ENCODE data around the gene ZNRF1.
"Not testable (repeated sequence)": the region's sequence is repeated elsewhere in the genome, so short reads cannot be mapped to it uniquely, and the experiment has no call there.

Gene ZNRF1

DNA sequence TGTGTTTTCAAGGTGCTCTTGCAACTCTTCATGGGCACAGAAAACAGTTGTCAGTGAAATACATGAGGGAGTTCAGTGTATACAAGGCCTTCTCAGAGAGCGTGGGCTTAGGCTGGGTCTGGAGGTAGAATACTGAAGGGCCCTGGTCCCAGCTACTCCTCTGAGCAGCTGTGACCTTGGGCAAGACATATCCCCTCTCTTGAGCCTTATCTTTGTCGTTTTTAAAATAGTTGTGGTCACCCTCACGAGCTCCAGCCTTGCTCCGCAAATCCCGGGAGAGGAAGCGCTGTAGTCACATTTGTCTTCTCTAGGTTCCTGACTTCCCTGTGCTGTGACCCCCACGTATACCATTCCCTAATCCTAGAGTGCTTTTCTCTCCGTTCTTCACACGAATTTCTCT lies 3.6 kb downstream of the ZNRF1 start:
- DNase-seq (ENCODE audit: low spot score) = no peak

DNA sequence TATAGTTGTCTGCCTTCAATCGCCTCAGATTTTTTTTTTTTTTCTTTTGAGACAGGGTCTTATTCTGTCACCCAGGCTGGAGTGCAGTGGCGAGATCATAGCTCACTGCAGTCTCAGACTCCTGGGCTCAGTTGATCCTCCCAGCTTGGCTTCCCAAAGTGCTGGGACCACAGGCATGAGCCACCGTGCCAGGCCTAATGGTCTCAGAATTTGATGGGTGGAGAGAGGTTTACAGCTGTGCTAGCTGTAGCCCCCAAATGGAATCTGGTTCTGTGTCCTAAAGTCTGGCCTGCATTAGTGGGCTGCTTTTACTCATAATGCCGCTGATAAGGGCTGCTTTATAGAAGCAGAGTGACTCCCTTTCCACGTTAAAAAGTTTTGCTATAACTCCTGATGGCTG lies 5.1 kb downstream of the ZNRF1 start:
- no peak for DNase-seq (ENCODE audit: low spot score)

DNA sequence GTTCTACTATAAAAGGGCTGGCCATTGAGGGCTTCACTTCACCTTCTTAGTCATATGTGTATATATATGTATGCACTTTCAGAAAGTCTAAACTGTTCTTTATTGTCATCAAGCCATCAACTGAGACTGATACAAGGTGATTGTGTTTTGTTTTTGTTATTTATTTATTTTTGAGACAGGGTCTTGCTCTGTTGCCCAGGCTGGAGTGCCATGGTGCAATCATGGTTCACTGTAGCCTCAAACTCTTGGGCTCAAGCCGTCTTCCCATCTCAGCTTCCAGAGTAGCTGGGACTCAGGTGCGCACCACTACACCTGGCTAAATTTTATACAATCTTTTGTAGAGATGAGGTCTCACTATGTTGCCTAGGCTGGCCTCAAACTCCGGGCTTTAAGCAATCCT lies 5.6 kb downstream of the ZNRF1 start:
- no peak for DNase-seq (ENCODE audit: low spot score)

DNA sequence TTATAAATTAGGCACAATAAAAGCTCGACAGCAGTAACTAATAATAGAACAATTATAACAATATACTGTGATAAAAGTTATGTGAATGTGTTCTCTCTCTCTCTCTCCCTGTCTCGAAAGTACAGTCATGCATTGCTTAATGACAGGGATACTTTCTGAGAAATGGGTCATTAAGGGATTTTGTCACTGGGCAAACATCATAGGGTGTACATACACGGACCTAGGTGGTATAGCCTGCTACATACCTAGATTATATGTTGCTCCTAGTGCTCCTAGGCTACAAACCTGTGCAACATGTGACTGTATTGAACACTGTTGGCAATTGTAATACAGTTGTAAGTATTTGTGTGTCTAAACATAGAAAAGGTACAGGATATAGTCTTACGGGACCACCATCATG lies 6.9 kb downstream of the ZNRF1 start:
- DNase-seq (ENCODE audit: low spot score) = no peak

DNA sequence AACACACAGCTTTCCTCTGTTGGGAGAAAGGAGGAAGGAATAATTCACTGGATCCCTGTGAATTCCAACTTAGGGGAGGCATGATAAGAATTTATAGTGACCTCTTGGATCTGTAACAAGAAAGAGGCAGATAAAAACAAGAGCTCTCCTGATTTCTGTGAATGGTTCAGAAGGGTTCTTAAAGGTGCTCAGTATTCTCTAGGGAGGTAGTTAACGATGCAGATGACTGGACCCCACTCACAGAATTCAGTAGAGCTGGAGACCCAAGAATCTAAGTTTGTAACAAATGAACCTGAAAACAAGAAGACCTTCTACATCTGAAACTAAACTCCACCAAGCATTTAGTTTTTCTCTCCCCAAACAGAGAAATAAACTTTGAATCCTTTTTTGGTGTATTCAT lies 8.6 kb downstream of the ZNRF1 start:
- no peak for DNase-seq (ENCODE audit: low spot score)

DNA sequence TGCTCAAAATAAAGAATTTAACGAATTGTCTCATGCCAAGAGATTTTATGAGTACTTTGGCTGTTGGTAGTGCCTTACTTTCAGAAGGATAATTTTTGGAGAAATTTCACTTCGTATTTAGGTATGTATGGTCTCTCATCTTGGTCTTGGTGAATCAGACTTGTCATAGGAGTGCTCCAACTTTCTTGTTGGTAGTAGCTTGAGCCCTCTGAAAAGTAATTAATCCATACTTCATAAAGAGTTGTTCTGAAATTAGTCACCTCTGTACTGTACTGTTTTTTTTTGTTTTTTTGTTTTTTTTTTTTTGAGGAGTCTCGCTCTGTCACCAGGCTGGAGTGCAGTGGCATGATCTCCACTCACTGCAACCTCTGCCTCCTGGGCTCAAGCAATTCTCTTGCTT lies 11.6 kb downstream of the ZNRF1 start:
- no peak for DNase-seq (ENCODE audit: low spot score)

DNA sequence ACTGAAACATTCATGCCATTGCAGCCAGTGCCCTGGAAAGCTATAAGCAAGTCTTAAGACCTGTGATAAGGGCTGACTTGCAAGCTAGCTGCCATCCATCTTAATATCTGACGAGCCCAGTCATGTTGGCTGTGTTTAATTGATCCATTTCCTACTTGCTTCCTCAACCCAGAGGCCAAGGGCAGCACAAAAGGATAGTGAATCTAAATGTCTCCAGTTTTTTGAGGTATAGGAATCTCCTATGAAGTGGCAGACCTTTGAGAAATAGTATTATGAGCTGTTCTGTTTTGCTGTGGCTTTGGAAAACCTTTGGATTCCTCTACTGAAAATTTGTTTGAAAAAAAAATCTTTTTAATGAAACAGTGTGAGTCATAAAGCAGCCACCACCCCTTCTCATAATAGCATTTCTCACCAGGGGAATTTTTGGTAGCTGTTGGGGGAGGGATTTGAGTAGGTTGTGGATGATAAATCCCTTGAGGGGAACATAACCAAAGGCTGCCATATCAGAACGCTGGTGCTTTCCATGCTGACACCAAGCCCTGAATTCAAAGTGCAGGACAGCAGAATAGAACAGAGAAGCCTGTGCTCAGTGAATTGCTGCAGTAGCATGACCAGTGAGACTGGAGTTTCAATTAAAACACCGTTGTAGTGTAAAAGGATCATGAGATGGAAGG lies 12.9 kb downstream of the ZNRF1 start:
- DNase-seq (ENCODE audit: low spot score) = no peak

DNA sequence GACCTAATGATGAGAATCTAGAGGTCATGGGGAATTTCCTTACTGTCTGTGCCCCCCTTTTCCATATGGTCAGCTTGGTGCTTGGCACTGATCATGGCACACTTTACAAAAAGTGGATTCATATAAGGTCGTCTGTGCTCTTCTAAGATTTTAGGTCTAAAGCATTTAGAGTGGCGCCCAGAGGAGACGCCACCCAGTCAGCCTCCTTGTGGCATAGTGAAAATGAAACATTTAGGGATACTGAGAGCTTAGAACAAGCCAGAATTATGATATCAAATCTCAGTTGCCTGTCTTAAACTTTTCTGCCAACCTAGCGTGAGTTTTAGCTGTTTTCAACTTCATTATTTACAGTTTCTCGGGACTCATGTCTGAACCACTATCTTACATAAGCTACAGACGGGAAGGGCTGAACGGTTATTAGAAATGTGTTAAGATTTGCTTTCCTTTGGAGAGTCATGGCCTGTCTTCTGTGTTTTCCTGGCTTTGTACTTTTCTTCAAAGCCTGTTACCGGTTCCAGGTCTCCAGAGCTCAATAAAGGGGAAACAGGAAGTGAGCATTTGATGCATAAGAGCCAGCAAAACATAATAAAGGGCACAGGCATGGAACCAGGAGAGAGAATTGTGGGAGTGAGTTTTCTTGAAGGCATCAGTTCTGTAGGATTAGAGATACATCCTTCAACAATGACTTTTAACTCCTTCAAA lies 13.7 kb downstream of the ZNRF1 start:
- DNase-seq (ENCODE audit: low spot score) = no peak

DNA sequence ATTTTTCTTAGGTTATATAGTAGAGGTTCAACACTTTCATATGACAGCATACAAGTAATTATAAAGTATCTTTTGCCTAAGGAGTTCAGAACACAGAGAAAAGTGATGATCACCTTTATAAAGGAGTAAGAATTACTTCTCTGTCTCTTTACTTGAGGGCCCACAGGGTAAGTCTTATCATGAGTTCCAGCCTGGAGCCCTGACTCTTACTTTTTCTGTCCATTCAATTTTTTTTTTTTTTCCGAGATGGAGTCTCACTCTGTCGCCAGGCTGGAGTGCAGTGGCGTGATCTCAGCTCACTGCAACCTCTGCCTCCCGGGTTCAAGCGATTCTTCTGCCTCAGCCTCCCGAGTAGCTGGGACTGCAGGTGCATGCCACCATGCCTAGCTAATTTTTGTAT lies 14.3 kb downstream of the ZNRF1 start:
- DNase-seq (ENCODE audit: low spot score) = not testable (repeated sequence)

DNA sequence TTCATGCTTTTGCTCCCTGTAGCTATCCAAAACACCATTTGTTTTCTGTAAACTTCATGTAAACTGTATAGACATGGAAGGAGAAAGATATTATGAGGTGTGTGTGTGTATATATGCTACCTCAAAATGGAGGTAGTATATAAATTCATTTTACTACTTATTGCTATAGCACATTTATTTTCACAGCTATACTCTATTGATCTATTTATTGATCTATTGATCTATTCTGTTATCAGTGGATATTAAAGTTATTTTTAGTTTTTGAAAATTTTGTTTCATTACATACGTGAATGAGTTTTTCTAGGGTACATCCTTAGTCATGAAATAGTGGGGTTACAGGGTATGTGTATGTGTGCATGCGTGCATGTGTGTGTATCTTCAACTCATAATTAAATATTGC lies 15.5 kb downstream of the ZNRF1 start:
- DNase-seq (ENCODE audit: low spot score) = no peak

DNA sequence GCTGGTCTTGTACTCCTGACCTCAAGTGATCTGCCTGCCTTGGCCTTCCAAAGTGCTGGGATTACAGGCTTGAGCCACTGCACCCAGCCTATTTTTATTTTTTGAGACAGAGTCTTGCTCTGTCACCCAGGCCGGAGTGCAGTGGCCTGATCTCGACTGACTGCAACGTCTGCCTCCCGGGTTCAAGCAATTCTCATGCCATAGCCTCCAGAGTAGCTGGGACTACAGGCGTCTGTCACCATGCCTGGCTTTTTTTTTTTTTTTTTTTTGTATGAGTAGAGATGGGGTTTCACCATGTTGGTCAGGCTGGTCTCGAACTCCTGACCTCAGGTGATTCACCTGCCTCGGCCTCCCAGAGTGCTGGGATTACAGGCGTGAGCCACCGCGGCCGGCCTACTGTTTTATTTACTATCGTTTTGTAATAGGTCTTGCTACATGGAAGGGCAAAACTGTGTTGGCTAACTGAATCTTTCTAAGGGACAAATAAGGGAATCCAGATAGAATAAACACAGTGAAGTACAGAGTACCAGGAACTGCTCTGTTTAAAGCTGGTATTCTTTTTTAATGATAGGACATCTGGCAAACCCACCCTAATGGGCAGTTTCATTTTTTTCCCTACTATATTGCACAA lies 17.7 kb downstream of the ZNRF1 start:
- not testable (repeated sequence) for DNase-seq (ENCODE audit: low spot score)

DNA sequence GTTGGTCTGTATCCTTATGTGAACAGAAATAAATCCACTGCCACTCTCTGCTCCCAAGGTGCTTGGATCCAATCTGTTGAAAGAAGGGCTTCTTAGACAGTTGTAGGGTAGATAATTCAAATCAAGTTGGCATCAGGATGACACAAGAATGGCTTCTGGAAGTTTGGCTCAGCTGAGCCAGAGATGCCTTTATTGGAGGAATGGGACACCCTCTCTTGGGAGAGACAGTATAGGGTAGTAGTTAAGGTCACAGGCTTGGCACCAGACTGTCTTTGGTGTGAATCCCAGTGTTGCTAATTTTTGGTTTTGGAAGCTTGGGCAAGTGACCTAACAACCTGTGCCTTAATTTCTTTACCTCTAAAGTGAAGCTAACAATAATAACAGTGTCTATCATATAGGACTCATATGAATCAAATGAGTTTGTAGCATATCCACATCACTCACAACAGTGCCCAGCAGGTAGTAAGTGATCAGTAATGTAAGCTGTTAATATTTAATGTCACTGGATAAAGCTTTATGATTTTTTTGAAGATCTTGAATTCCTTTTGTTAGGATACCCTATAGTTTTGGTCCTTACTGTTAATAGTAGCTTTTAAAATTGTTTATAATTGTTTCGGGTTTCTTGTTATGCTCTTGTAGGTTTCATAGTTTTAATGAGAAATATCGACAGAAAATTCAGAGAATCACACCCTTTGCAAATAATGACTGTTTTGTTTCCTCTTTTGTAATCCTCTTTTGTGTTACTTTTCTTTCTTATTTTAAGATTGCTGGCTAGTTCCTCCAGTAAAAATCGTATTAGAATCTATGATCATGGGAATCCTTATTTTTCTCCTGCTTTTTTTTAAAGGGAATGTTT lies 19.1 kb downstream of the ZNRF1 start:
- no peak for DNase-seq (ENCODE audit: low spot score)

DNA sequence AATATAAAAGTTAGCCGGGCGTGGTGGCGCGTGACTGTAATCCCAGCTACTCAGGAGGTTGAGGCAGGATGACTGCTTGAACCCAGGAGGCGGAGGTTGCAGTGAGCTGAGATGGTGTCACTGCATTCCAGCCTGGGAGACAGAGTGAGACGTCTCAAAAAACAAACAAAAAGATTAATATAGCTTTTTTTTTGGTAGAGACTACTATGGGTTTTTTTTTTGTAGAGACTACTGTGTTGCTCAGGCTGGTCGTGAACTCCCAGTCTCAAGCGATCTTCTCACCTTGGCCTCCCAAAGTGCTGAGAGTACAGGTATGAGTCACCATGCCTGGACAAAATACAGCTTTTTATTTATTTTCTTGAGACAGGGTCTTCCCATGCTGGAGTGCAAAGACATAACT lies 20.2 kb downstream of the ZNRF1 start:
- DNase-seq (ENCODE audit: low spot score) = no peak

DNA sequence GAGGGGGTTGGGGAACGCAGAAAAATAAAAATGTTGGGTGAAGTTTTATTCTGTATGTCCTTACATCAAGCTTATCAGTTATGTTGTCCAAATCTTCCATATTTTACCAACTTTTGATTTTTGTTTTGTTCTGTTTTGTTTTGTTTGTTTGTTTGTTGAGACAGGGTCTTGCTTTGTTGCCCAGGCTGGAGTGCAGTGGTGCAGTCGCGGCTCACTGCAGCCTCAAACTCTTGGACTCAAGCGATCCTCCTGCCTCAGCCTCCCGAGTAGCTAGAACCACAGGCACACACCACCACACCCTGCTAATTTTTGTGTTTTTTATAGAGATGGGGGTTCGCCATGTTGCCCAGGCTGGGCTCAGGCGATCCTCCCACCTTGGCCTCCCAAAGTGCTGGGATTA lies 20.8 kb downstream of the ZNRF1 start:
- no peak for DNase-seq (ENCODE audit: low spot score)

DNA sequence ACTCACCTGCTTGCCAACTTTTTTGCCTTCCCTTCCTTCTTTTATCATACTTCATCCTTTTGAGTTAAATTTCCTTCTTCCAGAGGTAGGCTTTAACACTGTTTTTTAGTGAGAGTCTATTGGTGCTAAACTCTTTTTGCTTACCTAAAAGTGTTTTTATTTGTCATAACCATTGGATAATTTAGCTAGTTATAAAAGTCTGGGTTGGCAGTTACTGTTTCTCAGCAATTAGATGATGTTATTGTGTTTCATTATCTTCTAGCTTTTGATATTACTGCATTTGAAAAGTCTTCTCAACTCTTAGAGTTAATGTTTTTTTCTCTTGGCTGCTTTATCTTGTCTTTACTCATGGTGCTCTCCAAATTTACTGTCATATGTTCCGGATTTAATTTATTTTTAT lies 22.6 kb downstream of the ZNRF1 start:
- DNase-seq (ENCODE audit: low spot score) = no peak

DNA sequence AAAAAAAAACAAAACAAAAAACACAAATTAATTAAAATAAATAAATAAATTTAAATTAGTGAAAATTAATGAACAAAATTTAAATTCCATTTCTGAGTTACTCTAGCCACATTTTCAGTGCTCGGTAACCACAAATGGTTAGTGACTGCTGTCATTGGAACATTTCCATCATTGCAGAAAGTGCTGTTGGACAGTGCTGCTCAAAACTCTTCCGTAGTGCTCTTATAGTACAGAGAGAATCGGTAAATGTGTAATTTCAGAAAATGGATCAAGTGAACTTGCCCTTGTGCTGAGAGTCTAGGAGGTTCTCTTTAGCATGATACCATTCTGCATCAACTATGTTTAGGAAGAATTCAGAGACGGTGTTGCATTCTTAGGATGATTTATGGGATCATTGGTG lies 23.7 kb downstream of the ZNRF1 start:
- DNase-seq (ENCODE audit: low spot score) = no peak

DNA sequence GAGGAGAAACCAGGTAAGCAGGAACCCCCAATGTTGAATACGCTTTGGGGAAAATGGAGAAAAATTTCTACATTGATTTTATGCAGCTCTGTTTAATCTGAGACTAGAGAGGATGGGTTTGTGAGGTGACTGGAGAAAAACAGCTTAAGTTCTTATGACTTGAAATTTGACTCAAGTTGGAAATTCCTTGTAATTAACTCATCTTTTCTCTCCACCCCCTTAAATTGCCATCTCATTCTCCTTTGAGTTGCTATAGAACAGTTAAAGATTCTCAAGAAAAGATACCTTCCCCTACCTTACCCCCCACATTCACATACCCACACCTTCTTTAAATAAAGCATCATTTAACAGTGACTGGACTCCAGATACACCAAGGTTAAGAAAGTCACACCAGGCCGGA lies 24.2 kb downstream of the ZNRF1 start:
- DNase-seq (ENCODE audit: low spot score) = no peak

DNA sequence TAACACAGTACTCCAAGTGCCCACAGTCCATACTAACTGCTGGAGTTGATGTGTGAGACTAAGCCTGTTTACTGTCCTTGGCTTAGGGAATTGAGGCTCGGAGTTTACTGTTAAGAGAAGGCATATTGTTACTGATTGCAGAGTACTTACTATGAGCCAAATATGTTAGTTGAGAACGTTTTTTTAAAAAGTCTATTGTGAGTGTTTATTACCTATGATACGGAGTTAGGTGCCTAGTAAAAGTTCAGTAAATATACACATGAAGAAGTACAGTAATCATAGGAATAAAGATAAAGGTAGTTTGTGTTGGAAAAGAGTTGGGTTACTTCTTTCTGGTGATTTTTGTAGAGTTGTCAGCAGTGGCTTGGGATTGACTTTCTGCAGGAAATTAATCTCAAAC lies 25.4 kb downstream of the ZNRF1 start:
- DNase-seq (ENCODE audit: low spot score) = no peak

DNA sequence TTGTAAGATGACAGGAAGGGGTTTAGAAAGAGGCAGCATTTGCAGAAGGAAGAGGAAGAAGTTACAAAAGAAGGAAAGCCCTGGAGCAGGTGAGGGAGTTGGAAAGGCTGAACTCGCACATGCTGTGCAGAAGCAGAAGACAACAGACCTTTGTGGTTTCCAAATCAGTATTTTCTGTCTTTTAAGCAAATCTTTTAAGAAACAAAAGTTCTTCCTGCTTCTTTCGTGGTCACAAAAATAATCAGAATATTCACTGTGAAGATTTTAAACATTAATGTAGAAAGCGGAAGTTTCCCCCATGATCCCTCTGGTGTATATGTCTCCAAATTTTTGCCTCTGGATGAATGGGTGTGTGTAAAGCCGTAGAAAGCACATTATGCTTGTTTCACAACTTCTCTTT lies 25.8 kb downstream of the ZNRF1 start:
- DNase-seq (ENCODE audit: low spot score) = no peak

DNA sequence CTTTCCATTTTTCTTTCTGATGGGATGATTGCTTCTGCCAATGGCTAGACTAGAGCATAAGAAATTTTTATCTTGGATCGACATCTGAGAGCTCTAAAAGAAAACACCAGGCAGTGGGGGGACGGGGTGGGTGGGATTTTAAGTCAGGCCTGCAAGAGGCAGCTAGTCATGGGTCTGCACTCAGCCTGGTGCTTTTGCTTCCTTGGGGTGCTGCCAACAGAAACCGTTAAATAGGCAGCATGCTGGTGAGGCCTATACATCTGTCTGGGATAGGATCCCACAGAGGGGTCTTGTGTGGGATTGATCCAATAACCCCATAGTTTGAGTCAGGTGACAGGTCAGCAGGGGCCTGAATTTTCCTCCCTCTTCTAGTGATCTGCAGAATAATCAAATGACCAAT lies 26.9 kb downstream of the ZNRF1 start:
- no peak for DNase-seq (ENCODE audit: low spot score)

DNA sequence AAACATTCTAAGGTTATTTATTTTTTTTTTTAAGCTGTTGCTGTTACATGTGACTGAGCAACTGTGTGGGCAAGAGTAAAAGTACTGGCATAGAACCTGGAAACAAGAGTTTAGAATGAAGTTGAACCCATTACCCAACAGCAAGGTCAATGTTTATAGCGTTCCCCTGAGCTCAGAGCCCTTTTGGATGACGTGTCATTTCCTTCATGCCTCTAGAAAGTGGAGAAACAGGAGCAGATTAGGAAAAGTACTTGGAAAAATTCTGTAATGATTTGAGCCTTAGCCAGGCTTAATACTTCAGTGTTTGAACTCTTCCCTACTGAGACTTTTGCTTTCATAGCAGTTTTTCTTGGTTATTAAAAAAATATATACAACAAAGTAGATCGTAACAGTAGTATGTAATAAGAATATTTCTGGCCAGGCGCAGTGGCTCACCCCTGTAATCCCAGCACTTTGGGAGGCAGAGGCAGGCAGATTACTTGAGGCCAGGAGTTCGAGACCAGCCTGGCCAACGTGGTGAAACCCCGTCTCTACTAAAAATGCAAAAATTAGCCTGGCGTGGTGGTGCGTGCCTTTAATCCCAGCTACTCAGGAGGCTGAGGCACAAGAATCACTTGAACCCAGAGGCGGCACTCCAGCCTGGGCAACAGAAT lies 27.5 kb downstream of the ZNRF1 start:
- not testable (repeated sequence) for DNase-seq (ENCODE audit: low spot score)

DNA sequence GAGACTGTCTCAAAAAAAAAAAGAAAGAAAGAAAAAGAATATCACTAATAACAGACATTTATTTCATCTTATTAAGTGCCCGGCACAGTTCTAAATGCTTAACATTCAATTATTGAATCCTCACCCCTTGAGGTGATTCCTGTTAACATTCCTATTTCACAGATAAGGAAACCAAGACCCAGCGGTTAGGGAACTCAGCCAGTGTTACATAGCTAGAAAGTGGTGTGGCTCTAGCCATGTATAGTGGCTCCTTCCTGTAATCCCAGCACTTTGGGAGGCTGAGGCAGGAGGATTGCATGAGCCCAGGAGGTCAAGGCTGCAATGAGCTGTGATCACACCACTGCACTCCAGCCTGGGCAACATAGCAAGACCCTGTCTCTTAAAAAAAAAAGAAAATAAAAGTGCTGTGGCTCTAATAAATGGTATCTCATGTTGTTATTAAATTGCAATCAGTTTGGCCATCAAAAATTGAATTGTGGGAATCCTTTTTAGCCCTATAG lies 28.1 kb downstream of the ZNRF1 start:
- DNase-seq (ENCODE audit: low spot score) = no peak

All from iPS-NIHi11 (cell line).